GM18502 (cell line): ENCODE results near the gene BHLHE23.

ENCODE experiments used
- ATAC-seq: cut with Tn5 transposase; IDR thresholded peaks from one replicate; pipeline ENCODE4 v1.9.1; 2021; ENCODE audit warnings: mild to moderate bottlenecking; ENCODE audit not compliant: unreplicated experiment, poor library complexity

The BHLHE23 gene

DNA sequence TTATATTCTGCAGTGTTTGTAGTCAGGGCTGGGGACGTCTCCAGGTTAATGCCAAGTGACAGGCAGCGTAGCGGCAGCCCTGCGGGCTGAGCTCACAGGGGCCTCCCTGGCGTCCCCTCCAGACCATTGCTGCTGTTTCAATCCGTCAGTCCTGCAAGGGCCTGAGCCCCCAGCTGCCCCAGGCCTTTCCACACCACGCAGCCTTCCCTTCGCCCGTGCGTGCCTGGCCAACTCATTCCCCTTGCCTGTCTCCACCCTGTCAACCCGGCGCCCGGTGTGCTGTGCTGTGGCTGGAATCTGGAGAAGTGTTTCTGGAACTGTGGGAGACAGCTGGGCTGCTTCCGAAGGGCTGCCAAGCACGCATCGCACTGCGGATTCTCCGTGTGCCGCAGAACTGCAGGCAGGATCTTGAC is 11.9 kb downstream of the BHLHE23 start:
- ATAC-seq = no peak

DNA sequence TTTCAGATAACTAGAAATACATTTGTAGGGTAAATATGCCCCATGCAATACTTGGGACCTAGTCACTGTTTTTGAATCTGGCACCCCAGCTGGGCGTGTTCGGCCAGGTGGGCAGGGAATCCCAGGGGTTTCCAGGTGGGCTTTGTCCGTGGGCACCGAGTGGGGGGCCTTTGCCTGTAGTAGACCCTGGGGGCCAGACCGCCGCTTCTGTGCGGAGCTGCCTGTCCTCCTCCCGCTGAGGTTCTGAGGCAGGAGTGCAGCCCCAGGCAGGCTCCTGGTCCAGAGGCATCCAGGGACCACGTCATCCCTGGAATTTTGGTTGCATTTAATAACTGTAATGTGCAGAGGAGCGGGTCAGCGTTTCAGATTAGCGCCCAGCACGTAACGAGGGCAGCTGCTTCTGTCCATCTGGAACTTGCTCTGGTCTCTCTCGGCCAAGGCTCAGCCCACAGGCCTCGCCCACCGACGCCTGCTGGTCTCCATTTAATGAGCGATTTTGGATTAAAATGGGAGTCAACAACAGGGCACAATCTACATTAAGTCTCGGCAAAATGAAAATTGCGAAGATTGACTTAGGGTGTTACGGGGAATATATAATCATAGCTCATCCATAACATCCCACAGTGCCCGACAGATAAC is 12.8 kb downstream of the BHLHE23 start:
- ATAC-seq = no peak

DNA sequence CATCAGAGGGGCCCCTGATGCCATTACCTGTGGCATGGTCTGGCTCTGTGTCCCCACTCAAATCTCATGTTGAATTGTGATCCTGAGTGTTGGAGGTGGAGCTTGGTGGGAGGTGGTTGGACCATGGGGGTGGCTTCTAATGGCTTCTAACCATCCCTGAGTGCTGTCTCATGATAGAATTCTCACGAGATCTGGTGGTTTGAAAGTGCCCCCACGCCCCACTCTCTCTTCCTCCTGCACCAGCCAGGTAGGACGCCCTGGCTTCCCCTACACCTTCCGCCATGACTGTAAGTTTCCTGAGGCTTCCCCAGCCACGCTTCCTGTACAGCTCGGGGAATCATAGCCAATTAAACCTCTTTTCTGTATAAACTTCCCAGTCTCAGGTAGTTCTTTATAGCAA is 14.9 kb downstream of the BHLHE23 start:
- ATAC-seq = no peak

DNA sequence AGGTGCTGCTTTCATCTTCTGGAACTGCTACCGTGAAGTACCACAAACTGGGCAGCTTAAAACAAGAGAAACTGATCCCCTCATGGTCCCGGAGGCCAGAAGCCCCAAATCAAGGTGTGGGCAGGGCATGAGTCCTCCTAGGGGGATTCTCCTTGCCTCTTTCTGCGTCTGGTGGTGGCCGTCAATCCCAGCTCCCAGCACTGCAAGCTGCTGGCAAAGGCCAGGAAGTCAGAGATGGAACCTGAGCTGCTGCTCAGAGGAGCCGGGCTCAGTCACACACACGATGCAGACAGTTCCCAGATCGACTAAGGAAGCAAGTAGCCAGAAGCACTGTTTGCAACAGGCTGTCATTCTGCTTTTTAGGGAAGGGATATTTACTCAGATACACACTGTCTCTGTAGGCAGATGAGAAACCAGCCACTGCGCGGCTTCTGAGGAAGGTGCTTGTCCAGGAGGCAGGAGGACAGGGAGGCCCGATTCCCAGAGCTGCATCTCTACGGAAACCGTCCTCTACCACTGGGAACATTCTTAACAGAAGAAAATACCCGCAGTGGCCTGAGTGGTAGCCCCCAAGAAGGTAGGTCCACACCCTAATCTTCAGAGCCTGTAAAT is 15.5 kb downstream of the BHLHE23 start:
- no peak for ATAC-seq

DNA sequence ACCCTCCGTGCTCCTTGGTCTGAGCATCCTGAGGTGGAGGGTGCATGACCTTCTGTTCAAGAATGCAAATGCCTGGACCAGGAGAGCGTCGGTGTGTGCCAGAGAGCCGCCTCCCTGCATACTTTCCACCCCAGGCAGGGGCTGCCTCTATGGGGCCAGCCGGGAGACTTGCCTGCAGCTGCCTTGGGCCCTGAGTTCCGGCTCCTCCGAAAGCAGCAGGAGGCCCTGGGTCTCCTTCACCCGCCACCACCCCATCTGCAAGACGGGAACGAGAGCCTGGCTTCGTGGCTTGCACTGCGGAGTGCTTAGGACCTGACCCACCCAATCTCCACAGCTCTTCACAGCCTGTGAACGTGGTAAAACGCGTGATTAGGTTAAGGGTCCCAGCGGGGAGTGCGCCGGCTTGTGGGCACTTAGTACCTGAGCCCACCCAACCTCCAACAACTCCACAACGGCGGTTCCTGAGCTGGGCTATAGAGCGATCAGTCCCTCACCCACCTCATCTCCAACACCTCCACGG is 16.4 kb downstream of the BHLHE23 start:
- ATAC-seq = no peak

DNA sequence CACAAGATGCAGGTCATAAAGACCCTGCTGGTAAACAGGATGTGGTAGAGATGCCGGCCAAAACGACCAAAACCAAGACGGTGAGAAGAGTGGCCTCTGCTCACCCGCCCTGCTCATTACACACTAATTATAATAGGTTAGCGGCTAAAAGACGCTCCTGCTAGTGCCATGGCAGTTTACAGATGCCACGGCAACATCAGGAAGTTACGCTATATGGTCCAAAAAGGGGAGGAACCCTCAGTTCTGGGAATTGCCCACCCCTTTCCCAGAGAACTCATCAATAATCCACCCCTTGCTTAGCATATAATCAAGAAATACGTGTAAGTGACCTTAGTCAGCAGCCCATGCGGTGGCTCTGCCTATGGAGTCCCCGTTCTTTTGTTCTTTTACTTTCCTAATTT is 17.6 kb downstream of the BHLHE23 start:
- no peak for ATAC-seq

DNA sequence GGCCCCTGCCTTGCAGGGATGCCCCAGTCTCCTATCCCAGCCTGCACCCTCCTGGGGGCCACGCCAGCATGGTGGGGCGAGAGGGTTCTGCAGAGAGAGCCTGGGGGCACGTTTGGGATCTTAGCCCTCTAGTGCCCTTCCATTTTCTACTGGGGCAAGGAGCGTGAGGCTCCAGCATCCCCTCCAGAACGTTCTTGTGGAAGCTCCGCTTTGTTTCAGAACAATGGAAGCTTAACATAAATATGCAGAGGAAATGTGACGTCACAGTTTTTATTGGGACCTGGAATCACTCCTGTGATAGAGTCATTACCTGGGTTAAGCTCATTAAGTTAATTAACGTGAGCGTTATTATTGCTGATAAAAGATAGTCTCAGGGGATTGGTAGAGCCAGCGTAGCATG is 19.6 kb downstream of the BHLHE23 start:
- no peak for ATAC-seq

DNA sequence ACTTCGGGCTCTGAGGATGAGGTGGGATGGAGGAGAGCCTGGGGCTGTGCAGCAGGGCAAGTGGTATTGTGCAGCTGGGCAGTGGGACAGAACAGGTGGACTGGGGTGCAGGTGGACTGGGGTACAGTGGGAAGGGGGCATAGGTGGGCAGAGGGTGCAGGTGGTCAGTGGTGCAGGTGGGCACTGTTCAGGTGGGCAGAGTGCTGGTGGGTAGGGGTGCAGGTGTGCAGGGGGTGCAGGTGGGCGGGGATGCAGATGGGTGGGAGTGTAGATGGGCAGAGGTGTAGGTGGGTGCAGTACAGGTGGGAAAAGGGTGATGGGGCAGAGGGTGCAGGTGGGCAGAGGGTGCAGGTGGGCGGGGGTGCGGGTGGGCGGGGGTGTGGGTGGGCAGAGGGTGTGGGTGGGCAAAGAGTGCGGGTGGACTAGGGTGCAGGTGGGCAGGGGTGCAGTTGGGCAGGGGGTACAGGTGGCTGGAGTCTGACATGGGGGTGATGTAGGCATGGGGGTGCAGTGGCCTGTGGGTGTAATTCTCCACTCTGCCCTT is 20.4 kb downstream of the BHLHE23 start:
- ATAC-seq = no peak

DNA sequence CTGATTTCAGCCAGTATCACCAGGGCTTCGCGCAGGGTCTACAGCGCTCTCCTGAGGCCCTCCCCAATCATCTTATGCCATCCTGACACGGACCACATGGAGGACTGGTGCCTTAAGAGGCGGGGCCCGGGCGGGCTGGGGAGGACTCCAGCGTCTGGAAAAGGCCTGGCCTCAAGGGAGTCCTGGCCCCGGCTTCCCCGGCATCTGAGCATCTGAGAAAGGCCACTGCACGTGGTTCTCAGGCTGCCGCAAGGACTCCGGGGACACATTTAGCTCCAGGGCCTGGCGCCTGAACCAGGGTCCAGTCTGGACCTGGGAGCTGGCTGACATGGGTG is 21.4 kb downstream of the BHLHE23 start:
- no peak for ATAC-seq

DNA sequence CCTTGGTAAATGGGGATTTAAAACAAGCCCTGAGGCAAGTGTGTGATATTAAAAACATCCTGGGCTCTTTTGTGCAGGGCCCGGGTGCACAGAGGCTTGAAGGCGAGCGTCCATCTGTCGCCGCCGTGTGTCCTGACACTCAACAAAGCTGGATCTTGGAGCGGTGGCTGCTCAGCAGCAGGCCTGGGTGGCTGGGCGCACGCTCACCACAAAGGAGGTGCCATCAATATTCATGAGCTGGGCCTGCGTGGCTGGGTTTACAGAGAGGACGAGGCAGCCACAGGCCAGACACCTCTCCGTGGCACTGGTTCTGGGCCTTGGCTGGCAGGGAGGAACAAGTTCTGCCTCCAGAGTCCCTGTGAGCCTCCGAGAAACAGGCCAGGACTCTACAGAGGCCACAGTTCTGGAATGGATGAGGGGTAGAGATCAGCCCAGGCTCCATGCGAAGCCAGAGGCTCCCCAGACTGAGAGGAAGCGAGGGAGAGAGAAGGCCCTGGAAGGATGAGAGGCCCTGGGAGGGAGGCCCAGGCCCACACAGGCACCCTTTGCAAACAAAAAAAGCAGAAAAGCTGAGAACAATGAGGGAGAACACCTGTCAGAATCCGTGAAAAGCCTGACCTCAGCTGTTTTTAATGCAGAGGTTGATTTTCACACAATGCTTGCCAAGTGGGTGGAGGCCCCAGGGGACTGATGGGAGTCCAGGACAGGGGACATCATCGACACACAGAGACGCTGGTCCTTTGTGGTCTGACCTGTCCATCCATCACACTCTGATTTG is 21.9 kb downstream of the BHLHE23 start:
- ATAC-seq = no peak

DNA sequence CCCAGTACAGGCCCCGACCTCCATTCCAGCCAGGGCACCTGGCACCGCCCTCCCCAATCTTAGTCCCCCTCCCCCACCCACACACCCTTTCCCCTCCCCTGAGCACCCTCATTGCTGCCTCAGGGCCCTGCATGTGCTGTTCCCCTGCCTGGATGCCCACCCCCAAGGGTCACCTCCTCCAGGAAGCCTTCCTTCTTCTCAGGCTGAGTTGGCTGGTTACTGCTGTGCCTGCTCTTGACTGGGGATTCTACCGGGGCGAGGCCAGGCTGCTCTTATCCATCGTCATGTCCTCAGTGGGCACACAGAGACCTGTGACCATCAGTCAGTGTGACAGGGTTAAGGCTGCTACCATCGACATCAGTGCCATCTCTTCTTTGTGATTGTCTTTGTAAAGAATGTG is 23.6 kb downstream of the BHLHE23 start:
- ATAC-seq = no peak

DNA sequence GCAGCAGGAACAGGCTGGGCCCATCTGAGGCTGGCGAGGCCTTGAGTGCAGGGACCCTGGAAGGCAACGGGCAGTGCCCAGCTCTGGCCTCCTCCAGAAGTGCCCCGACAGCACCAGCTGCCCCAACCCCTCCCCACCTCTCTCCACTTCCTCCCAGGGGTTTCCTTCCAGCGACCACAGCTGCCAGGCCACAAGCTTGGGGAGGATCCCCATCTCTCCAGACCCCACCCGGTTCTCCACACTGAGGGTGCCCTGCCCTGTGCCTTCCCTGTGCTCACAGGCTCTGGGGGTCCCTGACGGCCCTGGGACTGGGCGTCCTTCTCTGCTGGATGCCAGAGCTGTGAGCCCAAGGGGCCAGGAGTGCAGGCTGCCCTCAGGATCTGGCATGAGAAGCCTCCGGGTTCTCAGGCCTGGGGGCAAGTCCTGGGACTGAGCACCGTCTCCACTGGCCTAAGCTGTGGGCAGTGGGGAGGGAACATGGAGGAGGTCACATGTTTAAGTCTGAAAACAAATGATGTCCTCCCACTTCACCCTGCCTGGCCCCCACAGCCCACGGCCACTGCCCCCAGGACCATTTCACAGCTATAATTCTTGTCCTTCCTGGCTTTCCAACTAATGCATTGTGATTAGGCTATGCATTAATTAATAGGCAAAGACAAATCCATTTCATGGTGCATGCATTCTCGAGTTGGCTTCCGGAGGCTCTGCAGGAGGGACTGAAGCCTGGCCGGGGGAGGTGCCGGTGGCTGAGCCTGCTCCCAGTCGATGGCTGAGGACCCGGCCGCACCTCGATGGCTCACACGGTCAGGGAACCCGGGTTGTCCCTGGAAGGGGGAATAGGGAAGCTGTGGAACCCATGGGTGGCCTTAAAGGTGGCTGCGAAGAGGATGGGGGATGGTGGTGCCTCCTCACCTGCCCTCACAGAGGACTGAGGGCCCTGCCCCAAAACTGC is 24.4 kb downstream of the BHLHE23 start:
- ATAC-seq = no peak

DNA sequence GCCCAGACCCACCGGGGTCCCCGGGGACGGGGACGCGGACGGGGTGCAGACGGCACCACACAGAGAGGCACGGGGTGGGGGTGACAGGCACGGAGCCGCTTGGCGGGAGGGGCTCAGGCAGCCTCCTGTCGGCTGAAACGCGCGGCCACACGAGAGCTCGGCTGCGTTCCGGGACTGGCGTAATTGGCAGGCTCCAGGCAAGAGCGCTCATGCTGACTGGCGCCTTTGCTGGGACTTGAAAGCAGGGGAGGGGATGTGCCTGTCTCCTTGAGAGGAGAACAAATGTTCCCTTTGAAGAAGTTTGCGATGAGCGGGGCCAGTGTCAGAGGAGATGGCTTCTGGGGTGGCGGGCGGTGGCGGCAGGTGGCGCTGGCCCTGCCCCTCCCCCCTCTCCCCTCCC is 25.8 kb downstream of the BHLHE23 start:
- no peak for ATAC-seq

DNA sequence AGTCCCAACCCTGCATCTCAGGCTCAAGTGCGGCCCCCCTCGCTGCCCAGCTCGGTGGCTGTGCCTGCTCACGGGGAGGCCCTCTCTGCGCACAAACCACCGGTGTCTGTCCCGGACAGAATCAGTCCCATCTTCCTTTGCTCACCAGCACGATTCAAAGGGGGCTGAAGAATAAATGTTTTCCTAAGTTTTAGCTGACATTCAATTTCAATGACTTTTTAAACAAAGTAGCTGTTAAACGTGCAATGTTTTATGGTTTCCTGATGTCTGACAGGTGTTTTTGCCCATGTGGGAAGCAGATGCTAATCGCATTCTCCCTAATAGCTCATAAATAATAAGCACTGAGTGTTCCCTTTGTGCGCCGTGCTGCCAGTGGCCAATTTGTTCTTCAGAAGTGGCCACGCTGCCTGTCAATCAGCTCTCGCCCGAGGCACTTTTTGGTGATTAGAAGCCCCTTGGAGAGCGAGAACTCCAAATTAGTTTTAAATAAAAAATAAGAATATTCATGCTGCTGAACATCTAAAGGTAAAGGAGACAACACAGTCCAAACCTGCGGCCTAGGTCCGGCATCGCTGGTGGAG is 26.3 kb downstream of the BHLHE23 start:
- ATAC-seq = no peak

DNA sequence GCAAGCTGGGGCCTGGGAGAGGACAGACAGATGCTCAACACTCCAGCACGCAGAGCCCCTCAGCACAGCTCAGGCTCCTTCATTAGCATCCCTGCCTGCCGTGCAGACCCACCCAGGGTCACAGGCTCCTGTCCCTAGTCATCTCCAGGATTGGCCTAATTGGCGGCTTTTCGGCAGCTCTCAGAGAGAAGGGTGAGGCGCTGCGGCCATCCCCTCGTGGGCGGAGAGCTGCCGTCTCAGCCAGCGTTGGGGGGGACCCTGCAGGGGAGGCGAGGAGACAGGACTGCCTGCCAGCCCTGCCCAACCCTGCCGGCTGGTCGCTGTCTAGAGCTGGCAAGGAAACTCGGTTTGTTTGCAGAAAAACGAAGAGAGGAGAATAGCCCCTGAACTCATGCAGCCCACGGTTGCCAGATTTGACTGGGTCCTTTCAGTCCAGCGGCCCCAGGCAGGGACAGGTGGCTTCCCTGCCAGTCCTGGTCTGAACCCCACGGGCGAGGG is 26.8 kb downstream of the BHLHE23 start:
- ATAC-seq = no peak

DNA sequence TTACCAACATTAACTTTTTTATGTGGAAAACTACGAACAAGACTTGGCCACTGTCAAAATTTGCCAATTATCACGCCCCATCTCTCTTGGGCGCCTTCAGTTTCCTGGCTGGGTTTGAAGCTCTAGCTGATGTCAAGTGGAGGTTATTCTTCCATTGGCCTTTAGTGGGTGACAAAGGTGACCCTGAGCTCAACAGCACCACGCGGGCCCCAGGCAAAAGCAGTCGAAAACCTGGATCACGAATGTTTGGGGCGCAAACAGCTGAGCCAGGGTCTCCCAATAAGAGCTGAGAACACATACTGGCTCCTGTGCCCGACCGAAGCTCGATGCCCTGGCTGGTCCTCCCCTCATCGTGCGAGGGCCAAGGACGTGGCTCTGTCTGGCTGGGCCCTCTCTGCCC is 27.5 kb downstream of the BHLHE23 start:
- ATAC-seq = no peak

DNA sequence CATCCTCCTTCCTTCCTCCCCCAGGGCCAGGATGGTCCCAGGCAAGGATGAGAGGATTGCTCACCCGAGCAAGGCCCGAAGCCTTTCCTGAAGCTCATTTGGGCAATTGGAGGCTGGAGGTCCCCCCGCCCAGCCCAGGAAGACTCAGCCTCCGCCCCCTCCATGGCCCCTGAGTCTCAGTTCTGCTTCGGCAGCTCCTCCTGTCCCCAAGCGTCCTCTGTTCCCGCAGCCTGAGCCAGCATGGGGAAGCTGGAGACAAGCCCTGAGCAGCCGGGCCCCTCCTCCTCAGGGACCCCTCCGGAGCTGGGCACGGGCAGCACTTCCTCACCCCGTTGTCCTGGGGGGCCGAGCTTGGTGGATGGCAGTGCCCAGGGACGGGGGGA is 28.2 kb downstream of the BHLHE23 start:
- no peak for ATAC-seq

DNA sequence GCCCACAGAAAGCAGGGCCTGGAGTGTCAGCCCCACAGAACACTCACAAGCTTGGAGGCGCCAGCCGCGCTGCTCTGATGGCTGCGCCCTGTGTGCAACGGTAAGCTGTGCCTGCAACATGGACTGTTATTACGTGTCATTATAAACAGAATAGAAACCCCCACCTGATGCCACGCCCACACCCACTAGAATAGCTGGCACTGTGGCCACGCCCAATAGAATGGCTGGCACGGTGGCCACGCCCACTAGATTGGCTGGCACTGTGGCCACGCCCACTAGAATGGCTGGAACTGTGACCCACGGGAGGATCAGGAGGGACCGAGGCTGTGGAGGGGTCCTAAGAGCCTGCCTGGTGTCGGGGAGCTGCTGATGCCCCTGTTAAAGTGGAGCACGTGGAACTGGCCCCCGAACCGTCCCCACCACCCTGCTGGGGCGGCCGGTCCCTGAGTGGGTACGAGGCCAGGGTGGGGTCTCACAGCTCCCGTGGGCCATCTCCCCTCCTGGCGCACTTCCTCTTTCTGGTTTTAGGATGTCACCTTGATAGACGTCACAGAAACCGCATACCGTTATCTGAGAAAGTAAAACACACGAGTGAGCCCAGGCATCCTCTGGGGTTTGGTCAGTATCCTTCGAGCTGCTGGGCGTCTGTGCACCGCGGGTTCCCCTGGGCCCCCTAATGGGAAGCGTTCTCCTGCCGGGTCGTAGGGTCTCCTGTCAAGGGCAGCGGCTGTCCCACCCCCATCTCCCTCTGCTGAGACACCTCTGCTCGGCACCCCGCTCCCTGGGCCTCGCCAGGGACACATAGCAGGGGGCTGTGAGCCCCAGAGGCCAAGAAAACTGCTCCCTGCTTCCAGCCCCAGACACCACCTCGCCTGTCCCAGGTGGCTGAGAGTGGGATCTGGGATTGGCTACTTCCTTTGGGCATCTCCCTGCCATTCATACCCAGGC is 28.9 kb downstream of the BHLHE23 start:
- ATAC-seq = peak; percentile 61

DNA sequence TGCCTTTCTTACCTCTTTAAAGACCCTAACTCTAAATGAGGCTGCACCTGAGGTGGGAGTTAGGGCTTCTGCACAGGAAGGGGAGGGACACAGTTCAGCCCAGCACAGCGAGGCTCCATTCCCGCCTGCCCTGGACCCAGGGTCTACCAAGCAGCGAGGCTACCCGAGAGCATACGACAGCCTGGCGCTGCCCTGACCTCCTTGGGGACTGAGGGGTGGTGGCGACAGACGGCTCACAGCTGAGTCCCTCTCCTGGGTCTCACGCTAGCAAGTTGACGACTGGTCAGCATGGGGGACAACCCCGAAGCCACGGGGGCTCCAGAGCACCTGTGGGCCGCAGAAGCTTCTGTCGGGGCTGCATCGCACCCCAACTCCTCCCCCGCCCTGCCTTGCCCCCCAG is 29.9 kb downstream of the BHLHE23 start:
- ATAC-seq = no peak
